Stimulated activated CD8-positive, alpha-beta memory T cell treated with anti-CD3 and anti-CD28 coated beads, Interleukin-2, amount 100 ng/mL, for 1 hour (primary cell): ENCODE measurements around the gene MRFAP1L1.
"Not testable (repeated sequence)": the region's sequence is repeated elsewhere in the genome, so short reads cannot be mapped to it uniquely, and the experiment has no call there.

Experiments
- DNase-seq, 2 donors: peaks; one replicate each; pipeline ENCODE4 v3.0.0-alpha.2; 2020; ENCODE audit warnings: low read depth in 2 of 2

The MRFAP1L1 gene

GRCh38 chr4:6734165-6734786 lies 24.6 kb upstream of the MRFAP1L1 start:
- no peak for DNase-seq

- DNase-seq = no peak
Observed at GRCh38 chr4:6733358-6734164, 23.9 kb upstream of the MRFAP1L1 start.

GRCh38 chr4:6732441-6733357 lies 23.0 kb upstream of the MRFAP1L1 start:
- no peak for DNase-seq

GRCh38 chr4:6731780-6732179 lies 22.1 kb upstream of the MRFAP1L1 start:
- DNase-seq = no peak

- no peak for DNase-seq
Observed at GRCh38 chr4:6731318-6731675, 21.6 kb upstream of the MRFAP1L1 start.

GRCh38 chr4:6730603-6731317 lies 21.1 kb upstream of the MRFAP1L1 start:
- DNase-seq = no peak

GRCh38 chr4:6728320-6729029 lies 18.8 kb upstream of the MRFAP1L1 start:
- DNase-seq = no peak

- no peak for DNase-seq
Observed at GRCh38 chr4:6727943-6728250, 18.2 kb upstream of the MRFAP1L1 start.

GRCh38 chr4:6727081-6727942 lies 17.6 kb upstream of the MRFAP1L1 start:
- DNase-seq = no peak

GRCh38 chr4:6725427-6725961 lies 15.8 kb upstream of the MRFAP1L1 start:
- DNase-seq = not testable (repeated sequence)

GRCh38 chr4:6724421-6725111 lies 14.9 kb upstream of the MRFAP1L1 start:
- no peak for DNase-seq

- DNase-seq = no peak
Observed at GRCh38 chr4:6723851-6724250, 14.2 kb upstream of the MRFAP1L1 start.

- DNase-seq = no peak
Observed at GRCh38 chr4:6722891-6723290, 13.2 kb upstream of the MRFAP1L1 start.

- no peak for DNase-seq
Observed at GRCh38 chr4:6721121-6721520, 11.5 kb upstream of the MRFAP1L1 start.

- peak; percentile 60 to 76 for DNase-seq
Observed at GRCh38 chr4:6720202-6720699, 10.6 kb upstream of the MRFAP1L1 start.

GRCh38 chr4:6719611-6720179 lies 10.0 kb upstream of the MRFAP1L1 start:
- DNase-seq = no peak

GRCh38 chr4:6718932-6719610 lies 9.4 kb upstream of the MRFAP1L1 start:
- DNase-seq = no peak

GRCh38 chr4:6716958-6717655 lies 7.4 kb upstream of the MRFAP1L1 start:
- no peak for DNase-seq
